H9 (cell line): ENCODE results near the gene CC2D1A. TPM values are rescaled to one million over a fixed set of nuclear protein-coding genes. Genes with fewer than 3 reads are reported as not detected.

Experiments used
- DNase-seq: peaks from one replicate; pipeline ENCODE4 v3.0.0-alpha.2; 2017
- H2AFZ ChIP-seq: one replicate; pipeline ENCODE4 v1.6.1; 2013; ENCODE audit warnings: mild to moderate bottlenecking, low read length, control low read depth, moderate library complexity
- H2AK5ac ChIP-seq: 2 replicates; pipeline ENCODE4 v1.6.1; 2013; ENCODE audit warnings: low read length, control low read depth, mixed read lengths; ENCODE audit not compliant: insufficient read length
- H2BK120ac ChIP-seq: one replicate; pipeline ENCODE4 v1.6.1; 2013; ENCODE audit warnings: low read depth, mild to moderate bottlenecking, low read length, control low read depth, inconsistent platforms; ENCODE audit not compliant: poor library complexity, severe bottlenecking
- H2BK12ac ChIP-seq: 2 replicates; pipeline ENCODE4 v1.6.1; 2013; ENCODE audit warnings: low read length, control low read depth, mixed read lengths, low read depth; ENCODE audit not compliant: insufficient read length
- H2BK15ac ChIP-seq: 2 replicates; pipeline ENCODE4 v1.6.1; 2013; ENCODE audit warnings: low read depth, low read length, control low read depth
- H2BK20ac ChIP-seq: one replicate; pipeline ENCODE4 v1.6.1; 2013; ENCODE audit warnings: low read depth, mild to moderate bottlenecking, low read length, control low read depth, inconsistent platforms; ENCODE audit not compliant: poor library complexity, severe bottlenecking
- H2BK5ac ChIP-seq: 2 replicates; pipeline ENCODE4 v1.6.1; 2013; ENCODE audit warnings: low read length, control low read depth, mixed read lengths; ENCODE audit not compliant: insufficient read length
- H3K14ac ChIP-seq: 2 replicates; pipeline ENCODE4 v1.6.1; 2013; ENCODE audit warnings: low read length, control low read depth; ENCODE audit not compliant: insufficient read depth
- H3K18ac ChIP-seq: 2 replicates; pipeline ENCODE4 v1.6.1; 2013; ENCODE audit warnings: low read depth, mild to moderate bottlenecking, mixed read lengths, low read length, control low read depth; ENCODE audit not compliant: insufficient read length
- H3K23ac ChIP-seq: 2 replicates; pipeline ENCODE4 v1.6.1; 2013; ENCODE audit warnings: low read length, control low read depth, mixed read lengths, low read depth; ENCODE audit not compliant: insufficient read length
- H3K23me2 ChIP-seq: 2 replicates; pipeline ENCODE4 v1.6.1; 2013; ENCODE audit warnings: low read depth, mild to moderate bottlenecking, mixed read lengths, low read length, control low read depth; ENCODE audit not compliant: insufficient read length, poor library complexity, severe bottlenecking
- H3K27ac ChIP-seq: 2 replicates; pipeline ENCODE4 v1.5.1; 2013; ENCODE audit warnings: low read length, control low read depth, mixed read lengths, low read depth; ENCODE audit not compliant: insufficient read length
- H3K27me3 ChIP-seq: 2 replicates; pipeline ENCODE4 v1.6.1; 2013; ENCODE audit warnings: low read length, control low read depth, inconsistent platforms; ENCODE audit not compliant: insufficient read depth
- H3K4ac ChIP-seq: 2 replicates; pipeline ENCODE4 v1.6.1; 2013; ENCODE audit warnings: low read depth, mild to moderate bottlenecking, control low read depth, inconsistent platforms, low read length, moderate library complexity
- H3K4me1 ChIP-seq: 2 replicates; pipeline ENCODE4 v1.6.1; 2013; ENCODE audit warnings: low read length, control low read depth, inconsistent platforms; ENCODE audit not compliant: insufficient read depth
- H3K4me2 ChIP-seq: 2 replicates; pipeline ENCODE4 v1.6.1; 2013; ENCODE audit warnings: low read length, control low read depth, mixed read lengths; ENCODE audit not compliant: insufficient read length, insufficient read depth
- H3K56ac ChIP-seq: 2 replicates; pipeline ENCODE4 v1.6.1; 2013; ENCODE audit warnings: low read depth, mild to moderate bottlenecking, mixed read lengths, low read length, control low read depth; ENCODE audit not compliant: insufficient read length
- H3K79me1 ChIP-seq: 2 replicates; pipeline ENCODE4 v1.6.1; 2013; ENCODE audit warnings: low read depth, mild to moderate bottlenecking, moderate library complexity, low read length, control low read depth, inconsistent platforms; ENCODE audit not compliant: insufficient read depth, poor library complexity, severe bottlenecking
- H3K79me2 ChIP-seq: 2 replicates; pipeline ENCODE4 v1.6.1; 2013; ENCODE audit warnings: low read length, control low read depth, inconsistent platforms; ENCODE audit not compliant: insufficient read depth
- H3K9ac ChIP-seq: 2 replicates; pipeline ENCODE4 v1.6.1; 2013; ENCODE audit warnings: low read length, control low read depth, mixed read lengths; ENCODE audit not compliant: insufficient read length; ENCODE audit errors: extremely low read depth
- H3K9me3 ChIP-seq: one replicate; pipeline ENCODE4 v1.6.1; 2013; ENCODE audit warnings: low read depth, low read length, inconsistent platforms; ENCODE audit not compliant: control insufficient read depth
- H3T11ph ChIP-seq: one replicate; pipeline ENCODE4 v1.6.1; 2013; ENCODE audit warnings: mild to moderate bottlenecking, low read length, control low read depth, inconsistent platforms
- H4K20me1 ChIP-seq: one replicate; pipeline ENCODE4 v1.6.1; 2013; ENCODE audit not compliant: control insufficient read depth, insufficient read length, insufficient read depth
- H4K5ac ChIP-seq: 2 replicates; pipeline ENCODE4 v1.6.1; 2013; ENCODE audit warnings: low read depth, mild to moderate bottlenecking, mixed read lengths, low read length, control low read depth; ENCODE audit not compliant: insufficient read length
- H4K8ac ChIP-seq: replicated peaks from 2 replicates; pipeline ENCODE4 v1.6.1; 2013; ENCODE audit warnings: low read length, control low read depth, mixed read lengths, low read depth; ENCODE audit not compliant: insufficient read length
- H4K91ac ChIP-seq: 2 replicates; pipeline ENCODE4 v1.6.1; 2013; ENCODE audit warnings: low read depth, mild to moderate bottlenecking, moderate library complexity, mixed read lengths, low read length, control low read depth; ENCODE audit not compliant: insufficient read length
- H3K27ac Mint-ChIP-seq, 3 experiments: 2 replicates in 2 of 3; 3 replicates in 1 of 3; pipeline ENCODE4 v1.8.0; 2020 to 2021; ENCODE audit warnings: mixed read lengths in 3 of 3, mild to moderate bottlenecking in 1 of 3, moderate library complexity in 1 of 3
- H3K27me3 Mint-ChIP-seq: 2 replicates; pipeline ENCODE4 v1.8.0; 2021; ENCODE audit warnings: low read depth, mild to moderate bottlenecking, moderate library complexity, mixed read lengths
- H3K36me3 Mint-ChIP-seq, 3 experiments: 2 replicates in 2 of 3; 3 replicates in 1 of 3; pipeline ENCODE4 v1.8.0; 2020 to 2021; ENCODE audit warnings: low read depth in 3 of 3, mixed read lengths in 3 of 3; ENCODE audit not compliant: insufficient read depth in 1 of 3
- H3K4me1 Mint-ChIP-seq, 2 experiments: 2 replicates each; pipeline ENCODE4 v1.8.0; 2020; ENCODE audit warnings: mixed read lengths in 2 of 2
- H3K4me3 Mint-ChIP-seq, 2 experiments: 2 replicates in 1 of 2; 3 replicates in 1 of 2; pipeline ENCODE4 v1.8.0; 2020 to 2021; ENCODE audit warnings: mild to moderate bottlenecking in 2 of 2, mixed read lengths in 2 of 2, moderate library complexity in 1 of 2
- H3K9me3 Mint-ChIP-seq, 2 experiments: 2 replicates in 1 of 2; 3 replicates in 1 of 2; pipeline ENCODE4 v1.8.0; 2020; ENCODE audit warnings: mild to moderate bottlenecking in 2 of 2, mixed read lengths in 2 of 2, moderate library complexity in 1 of 2
- CTCF ChIP-seq: fragments of 200-600 bp; sonication (generic); conservative IDR thresholded peaks from 3 replicates; pipeline ENCODE4 v1.8.0; 2021; ENCODE audit warnings: antibody characterized with exemption, mild to moderate bottlenecking
- WGBS: extraction: QIAGEN DNeasy Blood & Tissue Kit; methylation state at CpG from one replicate; pipeline ENCODE4 v1.1.7; 2013; ENCODE audit warnings: missing lambda C conversion rate, low lambda C conversion rate, mixed read lengths; ENCODE audit not compliant: insufficient read length; ENCODE audit errors: extremely low coverage; 5-methylcytosine and 5-hydroxymethylcytosine counted together
- total RNA-seq: library from RNA; stranded (reverse); gene quantifications from 2 replicates; pipeline ENCODE4 v1.2.1, GENCODE V29; 2021

CC2D1A gene
- total RNA-seq, 1 experiment from 2014 or later: 48.5 TPM

- no peaks in the 10 kb centered on the region; the same call in 1 of the 2 replicates for H3K27me3 Mint-ChIP-seq
- H3K23ac ChIP-seq: no peak overlapping the region
- H3K4me2 ChIP-seq: no peak overlapping the region
- no peak overlapping the region for H2AFZ ChIP-seq
- no peak overlapping the region for H4K8ac ChIP-seq
- H3T11ph ChIP-seq: no peak overlapping the region
- no peak overlapping the region for H3K9ac ChIP-seq
- peaks cover 6 to 16% (median 13%) of the 10 kb centered on the region in 3 experiments; a peak in 6 of 7 replicates for H3K36me3 Mint-ChIP-seq
- H2AK5ac ChIP-seq: no peak overlapping the region
- H3K4ac ChIP-seq: no peak overlapping the region
- H3K27ac Mint-ChIP-seq: no peak overlapping the region
- WGBS: no CpG with 5 or more reads among the region's 6 CpGs
- no peaks in the 10 kb centered on the region for H3K9me3 ChIP-seq
- H3K4me3 Mint-ChIP-seq: no peak overlapping the region
- no peak overlapping the region for H3K27ac ChIP-seq
- H2BK20ac ChIP-seq: no peak overlapping the region
- H2BK15ac ChIP-seq: no peak overlapping the region
- H2BK120ac ChIP-seq: no peak overlapping the region
- H4K20me1 ChIP-seq: peaks cover 5% of the 10 kb centered on the region
- H3K23me2 ChIP-seq: no peaks in the 10 kb centered on the region
- no peaks in the 10 kb centered on the region for H3K79me2 ChIP-seq
- no peak overlapping the region for H3K18ac ChIP-seq
- H3K4me1 ChIP-seq: peaks cover 3% of the 10 kb centered on the region; the same call in 1 of the 2 replicates
- no peak for DNase-seq
- no peak overlapping the region for H4K91ac ChIP-seq
- no peak for TF ChIP-seq CTCF
- no peaks in the 10 kb centered on the region for H3K9me3 Mint-ChIP-seq
- H2BK5ac ChIP-seq: no peak overlapping the region
- H3K56ac ChIP-seq: no peak overlapping the region
- H2BK12ac ChIP-seq: no peak overlapping the region
- peaks cover 10 to 23% of the 10 kb centered on the region in 2 experiments for H3K4me1 Mint-ChIP-seq
- H3K27me3 ChIP-seq: no peaks in the 10 kb centered on the region
- no peak overlapping the region for H3K14ac ChIP-seq
- H4K5ac ChIP-seq: no peak overlapping the region
- H3K79me1 ChIP-seq: no peaks in the 10 kb centered on the region
These were observed 26.2 kb downstream of the CC2D1A start for GRCh38 chr19:13932149-13932637.
